ENCODE results near the gene VPS54.

GRCh38 chr2:64045938-64046337, 26.7 kb upstream of the VPS54 start:
- TF ChIP-seq, protein P1, sequence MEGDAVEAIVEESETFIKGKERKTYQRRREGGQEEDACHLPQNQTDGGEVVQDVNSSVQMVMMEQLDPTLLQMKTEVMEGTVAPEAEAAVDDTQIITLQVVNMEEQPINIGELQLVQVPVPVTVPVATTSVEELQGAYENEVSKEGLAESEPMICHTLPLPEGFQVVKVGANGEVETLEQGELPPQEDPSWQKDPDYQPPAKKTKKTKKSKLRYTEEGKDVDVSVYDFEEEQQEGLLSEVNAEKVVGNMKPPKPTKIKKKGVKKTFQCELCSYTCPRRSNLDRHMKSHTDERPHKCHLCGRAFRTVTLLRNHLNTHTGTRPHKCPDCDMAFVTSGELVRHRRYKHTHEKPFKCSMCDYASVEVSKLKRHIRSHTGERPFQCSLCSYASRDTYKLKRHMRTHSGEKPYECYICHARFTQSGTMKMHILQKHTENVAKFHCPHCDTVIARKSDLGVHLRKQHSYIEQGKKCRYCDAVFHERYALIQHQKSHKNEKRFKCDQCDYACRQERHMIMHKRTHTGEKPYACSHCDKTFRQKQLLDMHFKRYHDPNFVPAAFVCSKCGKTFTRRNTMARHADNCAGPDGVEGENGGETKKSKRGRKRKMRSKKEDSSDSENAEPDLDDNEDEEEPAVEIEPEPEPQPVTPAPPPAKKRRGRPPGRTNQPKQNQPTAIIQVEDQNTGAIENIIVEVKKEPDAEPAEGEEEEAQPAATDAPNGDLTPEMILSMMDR (IDR thresholded peaks at IDR 0.05; ENCODE audit: insufficient read depth, low read depth, low read length): no peak
- TF ChIP-seq EZH2 (IDR thresholded peaks at IDR 0.05; ENCODE audit: insufficient read depth, low read length): no peak

Measured in astrocyte (in vitro differentiated cells and primary cell).